Nephron progenitor cell (in vitro differentiated cells): ENCODE results near the gene ACBD7.

Source experiments
- DNase-seq: peaks from one replicate; pipeline ENCODE4 v3.0.0; 2021
- H3K27ac Mint-ChIP-seq: 2 replicates; pipeline ENCODE4 v1.8.0; 2021; ENCODE audit warnings: mild to moderate bottlenecking, moderate library complexity, mixed read lengths
- H3K27me3 Mint-ChIP-seq: 2 replicates; pipeline ENCODE4 v1.8.0; 2021; ENCODE audit warnings: mild to moderate bottlenecking, low read depth, mixed read lengths; ENCODE audit not compliant: poor library complexity
- H3K36me3 Mint-ChIP-seq: 2 replicates; pipeline ENCODE4 v1.8.0; 2021; ENCODE audit warnings: low read depth, mixed read lengths
- H3K4me1 Mint-ChIP-seq: 2 replicates; pipeline ENCODE4 v1.8.0; 2021; ENCODE audit warnings: mixed read lengths
- H3K4me3 Mint-ChIP-seq: 2 replicates; pipeline ENCODE4 v1.8.0; 2021; ENCODE audit warnings: mild to moderate bottlenecking, moderate library complexity, mixed read lengths
- H3K9me3 Mint-ChIP-seq: 2 replicates; pipeline ENCODE4 v1.8.0; 2021; ENCODE audit warnings: mild to moderate bottlenecking, moderate library complexity, mixed read lengths
- CTCF ChIP-seq: fragments of 200-600 bp; sonication (generic); IDR thresholded peaks from 2 replicates; pipeline ENCODE4 v1.5.0; 2021; ENCODE audit warnings: antibody characterized with exemption

ACBD7 gene

GRCh38 chr10:15088428-15089261 lies at the start of gene ACBD7:
Gene ACBD7, minus strand, starts transcription at chr10:15088776. Its CDS starts 48 bp downstream, at chr10:15088728.
- TF ChIP-seq CTCF: peak; percentile 43
- Mint-ChIP-seq H3K27ac (no peak within 1 kb of the TSS), H3K27me3 (peaks cover 13% of the 10 kb centered on the region), H3K36me3 (peaks cover 1% of the 10 kb centered on the region), H3K4me1 (peaks cover 7% of the 10 kb centered on the region), H3K4me3 (peak within 1 kb of the TSS; percentile 72), H3K9me3 (peaks cover 3% of the 10 kb centered on the region)
- peak; percentile 86 for DNase-seq

- peaks cover 14% of the 10 kb centered on the region for H3K4me1 Mint-ChIP-seq
- no peaks in the 10 kb centered on the region for H3K27me3 Mint-ChIP-seq
- H3K4me3 Mint-ChIP-seq: no peak overlapping the region
- H3K27ac Mint-ChIP-seq: no peak overlapping the region
- H3K36me3 Mint-ChIP-seq: peaks cover 59% of the 10 kb centered on the region
- H3K9me3 Mint-ChIP-seq: no peaks in the 10 kb centered on the region
- DNase-seq: no peak
- no peak for TF ChIP-seq CTCF
These were observed 49.1 kb upstream of the ACBD7 start for GRCh38 chr10:15137636-15138035.

GRCh38 chr10:15137036-15137359 lies 48.4 kb upstream of the ACBD7 start:
- Mint-ChIP-seq H3K27ac (no peak overlapping the region), H3K4me1 (peaks cover 13% of the 10 kb centered on the region), H3K4me3 (no peak overlapping the region), H3K36me3 (peaks cover 61% of the 10 kb centered on the region), H3K9me3 (no peaks in the 10 kb centered on the region), H3K27me3 (peaks cover 2% of the 10 kb centered on the region)
- no peak for DNase-seq
- TF ChIP-seq CTCF: no peak

GRCh38 chr10:15136129-15137035 lies 47.8 kb upstream of the ACBD7 start:
- Mint-ChIP-seq H3K9me3 (no peaks in the 10 kb centered on the region), H3K4me1 (peaks cover 7% of the 10 kb centered on the region), H3K4me3 (no peak overlapping the region), H3K27ac (peak overlapping the region; percentile 66), H3K36me3 (peaks cover 67% of the 10 kb centered on the region), H3K27me3 (peaks cover 2% of the 10 kb centered on the region)
- TF ChIP-seq CTCF: no peak
- DNase-seq: no peak

- TF ChIP-seq CTCF: no peak
- H3K27ac Mint-ChIP-seq: no peak overlapping the region
- no peak for DNase-seq
- H3K27me3 Mint-ChIP-seq: peaks cover 6% of the 10 kb centered on the region
- H3K4me3 Mint-ChIP-seq: no peak overlapping the region
- peaks cover 77% of the 10 kb centered on the region for H3K36me3 Mint-ChIP-seq
- no peaks in the 10 kb centered on the region for H3K4me1 Mint-ChIP-seq
- peaks cover 4% of the 10 kb centered on the region for H3K9me3 Mint-ChIP-seq
These were observed 42.8 kb upstream of the ACBD7 start for GRCh38 chr10:15131330-15131729.
